ENCODE measurements around the gene ADH4. TPM values are rescaled to one million over a fixed set of nuclear protein-coding genes. Genes with fewer than 3 reads are reported as not detected.
A peak's percentile ranks its signal among the peaks of the same experiment; 100 is the strongest.
"Not testable (repeated sequence)": the region's sequence is repeated elsewhere in the genome, so short reads cannot be mapped to it uniquely, and the experiment has no call there.

The ADH4 gene
- total RNA-seq, 1 donor from 2014 or later = 0.96 TPM

DNA sequence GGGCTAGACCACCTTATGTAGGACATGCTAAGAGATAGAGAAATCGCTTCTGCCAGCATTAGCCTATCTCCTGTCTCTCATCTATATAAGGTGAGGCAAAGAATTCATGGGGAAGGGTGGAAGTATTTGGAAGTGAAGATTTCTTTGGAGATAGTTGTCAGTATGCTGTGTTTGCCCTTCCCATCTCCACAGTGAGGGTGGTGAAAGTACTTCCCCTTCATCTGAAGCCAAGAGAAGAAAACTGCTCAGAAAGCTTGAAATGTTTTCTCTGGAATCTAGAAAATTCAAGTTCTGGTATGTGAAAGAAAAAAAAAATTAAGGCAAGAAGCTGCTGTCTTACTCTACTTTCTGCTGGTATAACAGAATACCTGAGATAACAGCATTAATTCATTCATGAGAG, 43.2 kb downstream of the ADH4 start:
- Histone ChIP-seq H3K27ac (no peak overlapping the region), H3K36me3 (no peaks in the 10 kb centered on the region), H3K27me3 (no peaks in the 10 kb centered on the region), H3K4me3 (no peak overlapping the region), H3K9me3 (no peaks in the 10 kb centered on the region), H3K4me1 (no peaks in the 10 kb centered on the region)
- intact Hi-C loops (cut with DNase I) = no loop called here
- DNase-seq (ENCODE audit: low spot score in 2 of 2) = no peak
- TF ChIP-seq, protein P1, sequence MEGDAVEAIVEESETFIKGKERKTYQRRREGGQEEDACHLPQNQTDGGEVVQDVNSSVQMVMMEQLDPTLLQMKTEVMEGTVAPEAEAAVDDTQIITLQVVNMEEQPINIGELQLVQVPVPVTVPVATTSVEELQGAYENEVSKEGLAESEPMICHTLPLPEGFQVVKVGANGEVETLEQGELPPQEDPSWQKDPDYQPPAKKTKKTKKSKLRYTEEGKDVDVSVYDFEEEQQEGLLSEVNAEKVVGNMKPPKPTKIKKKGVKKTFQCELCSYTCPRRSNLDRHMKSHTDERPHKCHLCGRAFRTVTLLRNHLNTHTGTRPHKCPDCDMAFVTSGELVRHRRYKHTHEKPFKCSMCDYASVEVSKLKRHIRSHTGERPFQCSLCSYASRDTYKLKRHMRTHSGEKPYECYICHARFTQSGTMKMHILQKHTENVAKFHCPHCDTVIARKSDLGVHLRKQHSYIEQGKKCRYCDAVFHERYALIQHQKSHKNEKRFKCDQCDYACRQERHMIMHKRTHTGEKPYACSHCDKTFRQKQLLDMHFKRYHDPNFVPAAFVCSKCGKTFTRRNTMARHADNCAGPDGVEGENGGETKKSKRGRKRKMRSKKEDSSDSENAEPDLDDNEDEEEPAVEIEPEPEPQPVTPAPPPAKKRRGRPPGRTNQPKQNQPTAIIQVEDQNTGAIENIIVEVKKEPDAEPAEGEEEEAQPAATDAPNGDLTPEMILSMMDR (IDR thresholded peaks at IDR 0.05) = no peak

DNA sequence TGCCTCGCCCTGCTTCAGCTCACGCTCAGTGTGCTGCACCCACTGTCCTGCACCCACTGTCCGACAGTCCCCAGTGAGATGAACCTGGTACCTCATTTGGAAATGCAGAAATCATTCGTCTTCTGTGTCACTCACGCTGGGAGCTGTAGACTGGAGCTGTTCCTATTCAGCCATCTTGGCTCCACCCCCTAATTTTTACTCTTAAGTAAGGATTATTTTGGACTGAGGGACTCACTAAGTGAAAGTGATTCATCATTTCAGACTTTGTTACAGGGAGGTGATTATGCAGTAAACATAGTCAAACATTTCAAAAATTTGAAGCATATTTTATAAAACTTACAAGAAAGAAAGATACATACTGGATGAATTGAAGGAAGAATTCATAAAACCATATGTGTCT, 44.3 kb downstream of the ADH4 start:
- H3K27me3 ChIP-seq; H3K27ac ChIP-seq; H3K4me1 ChIP-seq; DNase-seq (ENCODE audit: low spot score in 2 of 2); H3K36me3 ChIP-seq; H3K9me3 ChIP-seq; H3K4me3 ChIP-seq: not testable (repeated sequence)
- intact Hi-C loops (cut with DNase I) = loop anchor here (10.0 kb wide), 1 partner anchor 205 kb away; no protein-coding TSS in a partner anchor

DNA sequence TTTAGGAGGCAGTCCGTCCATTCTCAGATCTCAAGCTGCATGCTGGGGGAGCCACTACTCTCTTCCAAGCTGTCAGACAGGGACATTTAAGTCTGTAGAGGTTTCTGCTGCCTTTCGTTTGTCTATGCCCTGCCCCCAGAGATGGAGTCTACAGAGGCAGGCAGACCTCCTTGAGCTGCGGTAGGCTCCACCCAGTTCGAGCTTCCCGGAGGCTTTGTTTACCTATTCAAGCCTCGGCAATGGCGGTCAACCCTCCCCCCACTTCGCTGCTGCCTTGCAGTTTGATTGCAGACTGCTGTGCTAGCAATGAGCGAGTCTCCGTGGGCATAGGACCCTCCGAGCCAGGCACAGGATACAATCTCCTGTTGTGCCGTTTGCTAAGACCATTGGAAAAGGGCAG, 44.8 kb downstream of the ADH4 start:
- Histone ChIP-seq H3K9me3 (peaks cover 0 to 3% of the 10 kb centered on the region in 2 donors), H3K27ac (no peak overlapping the region), H3K4me3 (no peak overlapping the region), H3K36me3 (no peaks in the 10 kb centered on the region), H3K4me1 (no peaks in the 10 kb centered on the region), H3K27me3 (no peaks in the 10 kb centered on the region)
- intact Hi-C loops (cut with DNase I) = loop anchor here (10.0 kb wide), 1 partner anchor 205 kb away; no protein-coding TSS in a partner anchor
- no peak for DNase-seq (ENCODE audit: low spot score in 2 of 2)
- TF ChIP-seq, protein P1 (IDR thresholded peaks at IDR 0.05) = no peak

DNA sequence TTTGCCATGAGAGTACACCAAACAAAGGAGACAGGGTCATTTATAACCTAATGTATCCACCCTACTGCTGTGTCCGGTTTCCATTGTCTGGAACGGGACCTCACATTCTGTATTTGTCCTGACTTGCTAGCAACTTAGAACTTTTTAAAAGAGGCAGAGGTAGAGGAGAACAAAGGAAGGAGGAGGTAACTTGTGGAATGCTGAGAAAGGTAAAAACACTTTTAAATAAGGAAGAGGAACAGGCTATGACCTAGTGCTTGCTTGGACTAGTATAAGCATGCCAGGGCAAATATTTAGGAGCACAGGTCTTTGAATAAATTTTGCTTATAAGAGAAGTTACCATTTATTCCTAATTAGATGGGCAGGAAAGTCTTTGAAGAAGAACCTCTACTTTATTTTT, 52.3 kb downstream of the ADH4 start:
- not testable (repeated sequence) for H3K36me3 ChIP-seq; H3K4me3 ChIP-seq; H3K27ac ChIP-seq; DNase-seq (ENCODE audit: low spot score in 2 of 2); H3K27me3 ChIP-seq
- intact Hi-C loops (cut with DNase I) = loop anchor here (10.0 kb wide), 1 partner anchor 213 kb away; no protein-coding TSS in a partner anchor
- H3K9me3 ChIP-seq = peaks cover 0 to 26% of the 10 kb centered on the region in 2 donors
- peaks cover 0 to 12% of the 10 kb centered on the region in 2 donors for H3K4me1 ChIP-seq

DNA sequence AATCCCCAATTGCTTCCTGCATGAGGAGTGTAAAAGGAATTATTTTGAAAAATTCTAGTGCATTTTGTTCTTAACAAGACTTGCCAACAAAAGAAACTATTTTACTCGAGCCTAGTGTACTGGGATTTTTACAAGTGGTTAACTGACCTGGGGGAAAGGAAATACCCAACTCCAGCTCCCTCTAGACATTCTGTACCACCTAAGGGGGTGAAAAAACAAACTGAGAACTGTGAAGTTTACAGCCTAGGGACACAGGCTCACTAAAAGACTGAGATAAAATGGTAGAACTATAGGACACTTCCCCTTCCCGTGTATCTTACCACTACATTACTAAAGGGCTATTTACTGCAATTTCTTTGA, 52.9 kb downstream of the ADH4 start:
- Histone ChIP-seq H3K27ac (peak overlapping the region; percentile 97 to 98), H3K4me1 (peaks cover 0 to 12% of the 10 kb centered on the region in 2 donors), H3K36me3 (no peaks in the 10 kb centered on the region), H3K4me3 (peak overlapping the region; percentile 2 to 95), H3K9me3 (peaks cover 0 to 26% of the 10 kb centered on the region in 2 donors), H3K27me3 (no peaks in the 10 kb centered on the region)
- TF ChIP-seq, protein P1 (IDR thresholded peaks at IDR 0.05) = no peak
- DNase-seq (ENCODE audit: low spot score in 2 of 2) = no peak
- intact Hi-C loops (cut with DNase I) = loop anchor here (10.0 kb wide), 1 partner anchor 214 kb away; no protein-coding TSS in a partner anchor

DNA sequence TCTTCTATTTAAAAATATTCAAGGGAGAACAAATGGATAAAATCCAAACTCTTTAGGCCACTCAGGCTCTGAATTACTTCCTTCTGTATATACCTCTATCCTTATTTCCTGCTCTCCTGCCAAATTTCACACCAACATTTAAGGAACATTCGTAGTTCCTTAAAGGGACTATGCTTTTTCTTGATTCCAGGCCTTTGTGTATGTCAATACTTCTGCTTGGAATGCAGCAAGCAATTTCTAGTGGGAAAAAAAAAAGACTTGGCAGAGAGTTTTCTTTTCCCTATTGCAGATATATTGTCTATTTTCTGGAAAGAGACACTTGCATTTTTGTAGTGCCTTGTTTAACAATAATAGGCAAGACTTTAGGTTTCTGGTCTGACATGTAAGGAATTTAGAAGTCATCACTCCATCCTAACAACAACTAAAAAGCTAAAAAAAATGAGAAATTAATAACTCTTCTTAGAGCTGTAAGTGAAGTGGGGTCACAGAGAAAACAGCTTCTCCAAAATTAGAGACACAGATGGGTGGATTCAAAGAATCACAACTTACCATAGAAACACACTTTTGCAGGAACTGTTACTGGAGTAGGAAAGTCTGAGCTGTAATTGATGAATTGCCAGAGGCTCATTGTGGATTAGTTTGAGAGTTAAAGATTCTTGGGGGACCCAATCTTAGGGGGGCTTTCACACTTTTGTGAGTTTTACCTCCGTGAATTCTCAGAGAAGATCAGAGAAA, 53.4 kb downstream of the ADH4 start:
- Histone ChIP-seq H3K4me3 (peak overlapping the region; percentile 2 to 95), H3K9me3 (peaks cover 0 to 26% of the 10 kb centered on the region in 2 donors), H3K27me3 (no peaks in the 10 kb centered on the region), H3K4me1 (peaks cover 0 to 12% of the 10 kb centered on the region in 2 donors), H3K27ac (peak overlapping the region; percentile 97 to 98), H3K36me3 (peaks cover 0 to 1% of the 10 kb centered on the region in 2 donors)
- TF ChIP-seq, protein P1 (IDR thresholded peaks at IDR 0.05) = no peak
- intact Hi-C loops (cut with DNase I) = loop anchor here (10.0 kb wide), 1 partner anchor 214 kb away; no protein-coding TSS in a partner anchor
- DNase-seq (ENCODE audit: low spot score in 2 of 2) = no peak
